Thyroid gland (tissue), 4 donors: Measurements from ENCODE around the gene TMEM131.

Experiments
- POLR2A ChIP-seq, 2 donors: fragments of 450-650 bp; IDR thresholded peaks; one replicate each; pipeline ENCODE4 v1.6.1; 2017; ENCODE audit warnings: antibody characterized with exemption in 2 of 2, mild to moderate bottlenecking in 2 of 2, moderate library complexity in 1 of 2
- TF ChIP-seq, protein P1 (sequence below), 6 experiments: fragments of 200-600 bp in 3 of 6; fragments of 450-650 bp in 3 of 6; sonication (generic) in 3 of 6; IDR thresholded peaks; one replicate each; pipeline ENCODE4 v1.5.1; 2016 to 2019; ENCODE audit warnings: antibody characterized with exemption in 6 of 6, mild to moderate bottlenecking in 2 of 6, inconsistent platforms in 1 of 6, moderate library complexity in 1 of 6

DNA sequence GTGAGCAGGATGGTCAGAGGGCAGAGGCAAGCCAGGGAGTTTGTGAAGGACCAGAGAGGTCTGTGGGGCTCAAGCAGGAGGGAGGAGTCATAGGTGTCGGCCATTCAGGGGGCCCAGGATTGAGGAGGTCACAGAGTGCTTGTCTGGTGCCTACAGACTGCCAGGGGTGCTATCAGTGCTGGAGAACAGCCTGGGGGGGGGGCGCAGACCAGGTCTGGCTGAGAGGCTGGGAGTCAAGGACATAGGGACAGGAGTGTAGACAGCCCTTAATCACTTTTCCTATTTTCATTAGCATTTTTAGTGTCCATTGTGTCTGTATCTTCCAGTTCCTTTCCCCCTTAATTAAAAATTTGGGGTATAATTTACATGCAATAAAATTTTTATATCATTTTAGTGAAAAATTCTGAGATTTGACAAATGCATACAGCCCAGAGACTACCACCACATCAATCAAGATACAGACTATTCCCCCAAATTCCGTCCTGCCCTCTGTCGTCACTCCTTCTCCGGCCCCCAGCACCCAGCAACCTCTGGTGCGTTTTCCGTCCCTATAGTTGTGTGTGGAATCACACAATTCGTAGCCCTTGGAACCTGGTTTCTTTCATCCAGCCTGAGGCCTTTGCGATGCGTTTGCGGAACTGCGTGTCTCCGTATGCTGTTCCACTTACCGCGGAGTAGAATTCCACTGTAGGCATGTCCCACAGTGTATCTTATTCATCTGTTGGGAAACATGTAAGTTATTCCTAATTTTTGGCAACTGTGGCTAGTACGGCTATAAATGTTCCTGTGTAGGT is 276.2 kb downstream of the TMEM131 start:
- no peak for TF ChIP-seq POLR2A (IDR thresholded peaks at IDR 0.05)
- TF ChIP-seq, protein P1, sequence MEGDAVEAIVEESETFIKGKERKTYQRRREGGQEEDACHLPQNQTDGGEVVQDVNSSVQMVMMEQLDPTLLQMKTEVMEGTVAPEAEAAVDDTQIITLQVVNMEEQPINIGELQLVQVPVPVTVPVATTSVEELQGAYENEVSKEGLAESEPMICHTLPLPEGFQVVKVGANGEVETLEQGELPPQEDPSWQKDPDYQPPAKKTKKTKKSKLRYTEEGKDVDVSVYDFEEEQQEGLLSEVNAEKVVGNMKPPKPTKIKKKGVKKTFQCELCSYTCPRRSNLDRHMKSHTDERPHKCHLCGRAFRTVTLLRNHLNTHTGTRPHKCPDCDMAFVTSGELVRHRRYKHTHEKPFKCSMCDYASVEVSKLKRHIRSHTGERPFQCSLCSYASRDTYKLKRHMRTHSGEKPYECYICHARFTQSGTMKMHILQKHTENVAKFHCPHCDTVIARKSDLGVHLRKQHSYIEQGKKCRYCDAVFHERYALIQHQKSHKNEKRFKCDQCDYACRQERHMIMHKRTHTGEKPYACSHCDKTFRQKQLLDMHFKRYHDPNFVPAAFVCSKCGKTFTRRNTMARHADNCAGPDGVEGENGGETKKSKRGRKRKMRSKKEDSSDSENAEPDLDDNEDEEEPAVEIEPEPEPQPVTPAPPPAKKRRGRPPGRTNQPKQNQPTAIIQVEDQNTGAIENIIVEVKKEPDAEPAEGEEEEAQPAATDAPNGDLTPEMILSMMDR (IDR thresholded peaks at IDR 0.05), result no peak
